Measurements from ENCODE around the gene TYRP1.

GRCh38 chr9:12652973-12653372 lies 40.2 kb upstream of the TYRP1 start:
- TF ChIP-seq CTCF (conservative IDR thresholded peaks at IDR 0.05; ENCODE audit: low read depth, low read length) = no peak
- no peak for TF ChIP-seq EZH2 (IDR thresholded peaks at IDR 0.05; ENCODE audit: borderline replicate concordance, low read depth, low read length, poor library complexity, severe bottlenecking)

Measured in A673 (cell line).